Peyer's patch (tissue), 4 donors: Measurements from ENCODE around the gene CA11. TPM values are rescaled to one million over a fixed set of nuclear protein-coding genes. Genes with fewer than 3 reads are reported as not detected.

ENCODE experiments used
- DNase-seq, 3 donors: peaks; one replicate each; pipeline ENCODE4 v3.0.0-alpha.2; 2017 to 2019
- H3K27ac ChIP-seq, 4 donors: fragments of 200-600 bp; sonication (generic); one replicate each; pipeline ENCODE4 v1.5.1; 2016 to 2019
- H3K27me3 ChIP-seq, 2 donors: fragments of 200-600 bp; sonication (generic); one replicate each; pipeline ENCODE4 v1.5.1; 2019
- H3K36me3 ChIP-seq, 3 donors: fragments of 200-600 bp; sonication (generic); one replicate each; pipeline ENCODE4 v1.5.1; 2016 to 2019
- H3K4me1 ChIP-seq, 4 donors: fragments of 200-600 bp; sonication (generic); one replicate each; pipeline ENCODE4 v1.5.1; 2016 to 2019
- H3K4me3 ChIP-seq, 4 donors: fragments of 200-600 bp; sonication (generic); 1 replicate in 3 of 4; 2 replicates in 1 of 4; pipeline ENCODE4 v1.5.1; 2016 to 2019; ENCODE audit warnings: mild to moderate bottlenecking in 1 of 4
- H3K9me3 ChIP-seq, 4 donors: fragments of 200-600 bp; sonication (generic); one replicate each; pipeline ENCODE4 v1.5.1; 2016 to 2019; ENCODE audit warnings: mild to moderate bottlenecking in 1 of 4
- POLR2A ChIP-seq, 2 donors: fragments of 450-650 bp; IDR thresholded peaks; one replicate each; pipeline ENCODE4 v1.5.1; 2017; ENCODE audit warnings: antibody characterized with exemption in 2 of 2, mild to moderate bottlenecking in 2 of 2, moderate library complexity in 2 of 2
- total RNA-seq, 4 donors: library from RNA; depleted of rRNA; stranded (reverse); fragments of >200 nt; gene quantifications; one replicate each; pipeline ENCODE4 v1.1.0, GENCODE V29; 2016
- TF ChIP-seq, protein P1 (sequence below), 6 experiments: fragments of 450-650 bp in 4 of 6; fragments of 200-600 bp in 2 of 6; sonication (generic) in 1 of 6; IDR thresholded peaks; one replicate each; pipeline ENCODE4 v1.5.1; 2017 to 2019; ENCODE audit warnings: antibody characterized with exemption in 6 of 6, mild to moderate bottlenecking in 3 of 6, moderate library complexity in 1 of 6

The CA11 gene
- total RNA-seq, 4 donors from 2014 or later: 0.70 to 8.3 (median 2.1) TPM

DNA sequence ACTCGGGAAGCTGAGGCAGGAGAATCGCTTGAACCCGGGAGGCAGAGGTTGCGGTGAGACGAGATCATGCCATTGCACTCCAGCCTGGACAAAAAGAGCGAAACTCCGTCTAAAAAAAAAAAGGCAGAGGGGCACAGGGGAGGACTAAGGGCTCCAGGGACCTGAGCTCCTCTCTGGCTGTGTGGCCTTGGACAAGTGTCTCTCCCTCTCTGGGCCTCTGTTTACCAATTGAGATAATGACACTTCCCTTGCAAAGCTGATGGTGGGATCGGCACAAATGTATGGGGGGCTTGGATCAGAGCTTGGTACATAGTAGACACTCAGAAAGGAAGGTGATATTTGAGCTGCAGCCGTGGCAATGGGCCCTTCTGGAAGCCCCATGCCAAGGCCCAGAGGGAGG lies 50.8 kb downstream of the CA11 start:
- TF ChIP-seq POLR2A (IDR thresholded peaks at IDR 0.05): no peak
- TF ChIP-seq, protein P1, sequence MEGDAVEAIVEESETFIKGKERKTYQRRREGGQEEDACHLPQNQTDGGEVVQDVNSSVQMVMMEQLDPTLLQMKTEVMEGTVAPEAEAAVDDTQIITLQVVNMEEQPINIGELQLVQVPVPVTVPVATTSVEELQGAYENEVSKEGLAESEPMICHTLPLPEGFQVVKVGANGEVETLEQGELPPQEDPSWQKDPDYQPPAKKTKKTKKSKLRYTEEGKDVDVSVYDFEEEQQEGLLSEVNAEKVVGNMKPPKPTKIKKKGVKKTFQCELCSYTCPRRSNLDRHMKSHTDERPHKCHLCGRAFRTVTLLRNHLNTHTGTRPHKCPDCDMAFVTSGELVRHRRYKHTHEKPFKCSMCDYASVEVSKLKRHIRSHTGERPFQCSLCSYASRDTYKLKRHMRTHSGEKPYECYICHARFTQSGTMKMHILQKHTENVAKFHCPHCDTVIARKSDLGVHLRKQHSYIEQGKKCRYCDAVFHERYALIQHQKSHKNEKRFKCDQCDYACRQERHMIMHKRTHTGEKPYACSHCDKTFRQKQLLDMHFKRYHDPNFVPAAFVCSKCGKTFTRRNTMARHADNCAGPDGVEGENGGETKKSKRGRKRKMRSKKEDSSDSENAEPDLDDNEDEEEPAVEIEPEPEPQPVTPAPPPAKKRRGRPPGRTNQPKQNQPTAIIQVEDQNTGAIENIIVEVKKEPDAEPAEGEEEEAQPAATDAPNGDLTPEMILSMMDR (IDR thresholded peaks at IDR 0.05): no peak
- no peak overlapping the region for H3K4me3 ChIP-seq
- no peaks in the 10 kb centered on the region for H3K27me3 ChIP-seq
- H3K4me1 ChIP-seq: no peaks in the 10 kb centered on the region
- no peak overlapping the region for H3K27ac ChIP-seq
- no peaks in the 10 kb centered on the region for H3K36me3 ChIP-seq
- no peaks in the 10 kb centered on the region for H3K9me3 ChIP-seq
- DNase-seq: no peak

DNA sequence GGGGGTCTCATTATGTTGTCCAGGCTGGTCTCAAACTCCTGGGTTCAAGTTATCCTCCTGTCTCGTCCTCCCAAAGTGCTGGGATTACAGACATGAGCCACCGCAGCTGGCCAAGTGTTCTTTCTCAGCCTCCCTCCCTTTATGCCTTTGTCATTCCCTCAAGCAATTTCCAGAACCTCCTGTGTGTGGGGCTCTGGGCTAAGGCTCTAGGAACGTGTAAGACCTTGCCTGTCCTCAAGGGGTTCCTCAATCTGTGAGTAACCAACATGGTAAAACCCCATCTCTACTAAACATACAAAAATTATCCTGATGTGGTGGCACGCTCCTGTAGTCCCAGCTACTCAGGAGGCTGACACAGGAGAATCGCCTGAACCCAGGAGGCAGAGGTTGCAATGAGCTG lies 55.0 kb downstream of the CA11 start:
- peaks cover 0 to 6% (median 3%) of the 10 kb centered on the region in 4 donors for H3K4me1 ChIP-seq
- no peaks in the 10 kb centered on the region for H3K9me3 ChIP-seq
- H3K27me3 ChIP-seq: no peaks in the 10 kb centered on the region
- H3K36me3 ChIP-seq: no peaks in the 10 kb centered on the region
- DNase-seq: no peak
- TF ChIP-seq, protein P1 (IDR thresholded peaks at IDR 0.05): no peak
- no peak for TF ChIP-seq POLR2A (IDR thresholded peaks at IDR 0.05)
- no peak overlapping the region for H3K4me3 ChIP-seq
- no peak overlapping the region for H3K27ac ChIP-seq

DNA sequence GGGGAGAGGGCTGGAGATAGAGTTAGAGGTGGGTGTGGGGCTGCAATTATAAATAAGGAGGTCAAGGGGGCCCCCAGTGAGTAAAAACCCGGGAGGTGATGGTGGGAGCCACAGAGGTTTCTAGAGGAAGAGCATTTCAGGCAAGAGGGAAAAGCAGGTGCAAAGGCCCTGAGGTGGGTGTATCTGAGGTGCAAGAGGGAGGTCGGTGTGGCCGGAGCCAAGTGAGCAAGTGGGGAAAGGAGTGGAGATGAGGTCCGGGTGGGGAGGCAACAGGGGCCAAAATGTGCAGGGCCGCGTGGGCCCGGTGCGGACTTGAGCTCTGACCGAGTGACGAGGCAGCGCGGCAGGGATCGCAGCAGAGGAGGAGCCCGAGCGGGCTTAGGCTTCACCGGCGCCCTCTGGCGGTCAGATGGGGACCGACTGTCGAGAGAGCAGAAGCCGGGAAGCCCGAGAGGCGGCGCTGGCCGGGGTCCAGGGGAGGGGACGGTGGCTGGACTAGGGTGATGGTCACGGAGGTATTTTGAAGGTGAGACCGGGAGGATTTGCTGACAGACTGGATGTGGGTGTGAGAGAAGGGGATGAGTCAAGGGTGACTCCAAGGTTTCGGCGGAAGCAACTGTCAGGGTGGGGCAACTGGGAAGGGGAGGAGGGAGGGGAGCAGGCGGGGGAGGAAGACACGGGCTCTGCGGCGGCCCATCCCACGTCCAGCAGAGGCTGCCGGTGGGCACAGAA lies 57.2 kb downstream of the CA11 start:
- peak overlapping the region; percentile 15 to 61 (median 26) for H3K4me3 ChIP-seq
- TF ChIP-seq POLR2A (IDR thresholded peaks at IDR 0.05): no peak
- TF ChIP-seq, protein P1 (IDR thresholded peaks at IDR 0.05): peak; percentile 84 to 99 (median 95)
- no peaks in the 10 kb centered on the region for H3K36me3 ChIP-seq
- H3K4me1 ChIP-seq: peaks cover 0 to 6% (median 3%) of the 10 kb centered on the region in 4 donors
- H3K27ac ChIP-seq: peak overlapping the region in 1 of 4 donors; percentile 73
- no peaks in the 10 kb centered on the region for H3K27me3 ChIP-seq
- no peaks in the 10 kb centered on the region for H3K9me3 ChIP-seq
- peak; percentile 86 to 96 (median 96) for DNase-seq

Other genes with a start within 250 kb of the CA11 start
- 10 to 100 TPM in 3 of 4 donors, 1 to 10 TPM in 1; 10.0 to 17.6 (median 15.6) TPM for gene GRWD1, start 200.2 kb downstream of the CA11 start, total RNA-seq
- gene KCNJ14, start 190.6 kb downstream of the CA11 start, total RNA-seq: 1 to 10 TPM in 3 of 4 donors, under 1 TPM in 1; 0.88 to 2.0 (median 1.8) TPM
- gene CYTH2, start 176.8 kb downstream of the CA11 start, total RNA-seq: 100 to 1,000 TPM in 1 of 4 donors, 10 to 100 TPM in 3; 64.5 to 160 (median 76.9) TPM
- 10 to 100 TPM in 2 of 4 donors, 1 to 10 TPM in 2; 8.2 to 17.6 (median 12.8) TPM for gene LMTK3, start 134.4 kb downstream of the CA11 start, total RNA-seq
- gene SULT2B1, start 94.0 kb downstream of the CA11 start, total RNA-seq: 10 to 100 TPM in 1 of 4 donors, 1 to 10 TPM in 3; 2.5 to 14.6 (median 5.9) TPM
- gene SPACA4, start 39.4 kb downstream of the CA11 start, total RNA-seq: not detected
- gene FAM83E, start 31.1 kb downstream of the CA11 start, total RNA-seq: 100 to 1,000 TPM in 3 of 4 donors, 10 to 100 TPM in 1; 58.6 to 203 (median 130) TPM
- gene RPL18, start 27.0 kb downstream of the CA11 start, total RNA-seq: 1,000 to 10,000 TPM; 1,077 to 1,595 (median 1,505) TPM
- gene SPHK2, start 26.7 kb downstream of the CA11 start, total RNA-seq: 100 to 1,000 TPM in 2 of 4 donors, 10 to 100 TPM in 2; 34.7 to 121 (median 96.7) TPM
- 10 to 100 TPM in 3 of 4 donors, 1 to 10 TPM in 1; 9.9 to 51.5 (median 35.8) TPM for gene DBP, start 8.8 kb downstream of the CA11 start, total RNA-seq
- 1 to 10 TPM in 1 of 4 donors, not detected in 3; 6.8 TPM for gene NTN5, start 26.8 kb upstream of the CA11 start, total RNA-seq
- gene FUT2, start 49.8 kb upstream of the CA11 start, total RNA-seq: 10 to 100 TPM; 11.6 to 91.6 (median 53.8) TPM
- 1 to 10 TPM in 1 of 4 donors, under 1 TPM in 1, not detected in 2; 0.70 to 1.1 TPM for gene MAMSTR, start 73.5 kb upstream of the CA11 start, total RNA-seq
- 1 to 10 TPM; 1.8 to 6.6 (median 3.4) TPM for gene RASIP1, start 94.4 kb upstream of the CA11 start, total RNA-seq
- not detected for gene IZUMO1, start 100.7 kb upstream of the CA11 start, total RNA-seq
- 1 to 10 TPM in 1 of 4 donors, under 1 TPM in 3; 0.38 to 1.2 (median 0.68) TPM for gene FUT1, start 106.5 kb upstream of the CA11 start, total RNA-seq
- gene FGF21, start 109.3 kb upstream of the CA11 start, total RNA-seq: not detected
- gene BCAT2, start 164.8 kb upstream of the CA11 start, total RNA-seq: 10 to 100 TPM; 22.4 to 53.6 (median 30.2) TPM
- 1 to 10 TPM in 3 of 4 donors, not detected in 1; 2.0 to 8.8 (median 2.8) TPM for gene HSD17B14, start 190.3 kb upstream of the CA11 start, total RNA-seq
- gene PLEKHA4, start 222.4 kb upstream of the CA11 start, total RNA-seq: 10 to 100 TPM in 1 of 4 donors, 1 to 10 TPM in 3; 2.8 to 38.8 (median 5.9) TPM
- gene PPP1R15A, start 226.2 kb upstream of the CA11 start, total RNA-seq: 100 to 1,000 TPM in 2 of 4 donors, 10 to 100 TPM in 2; 39.2 to 198 (median 80.3) TPM